GM23338 (cell line): ENCODE results near the gene POFUT2. TPM values are rescaled to one million over a fixed set of nuclear protein-coding genes. Genes with fewer than 3 reads are reported as not detected.

ENCODE experiments used
- ATAC-seq: fragments of 200-7000 bp; cut with Tn5 transposase; 3 replicates; pipeline ENCODE4 v1.9.1; 2020
- DNase-seq: peaks from one replicate; pipeline ENCODE4 v3.0.0-alpha.2; 2015; ENCODE audit warnings: low spot score
- H2AFZ ChIP-seq: fragments of 200-600 bp; sonication (generic); 2 replicates; pipeline ENCODE4 v1.8.0; 2016; ENCODE audit warnings: antibody characterized with exemption, mild to moderate bottlenecking, moderate library complexity
- H3F3A ChIP-seq: fragments of 200-600 bp; sonication (generic); replicated peaks from 2 replicates; pipeline ENCODE4 v1.8.0; 2017; ENCODE audit warnings: antibody characterized with exemption, mixed run types, low read depth
- H3K27ac ChIP-seq: fragments of 200-600 bp; sonication (generic); 2 replicates; pipeline ENCODE4 v1.6.1; 2016; ENCODE audit warnings: low read depth
- H3K27me3 ChIP-seq: fragments of 200-600 bp; sonication (generic); 2 replicates; pipeline ENCODE4 v1.8.0; 2016; ENCODE audit warnings: mild to moderate bottlenecking, mixed run types, moderate library complexity; ENCODE audit not compliant: insufficient read depth
- H3K36me3 ChIP-seq: fragments of 200-600 bp; sonication (generic); 2 replicates; pipeline ENCODE4 v1.8.0; 2016; ENCODE audit warnings: mild to moderate bottlenecking; ENCODE audit not compliant: insufficient read depth
- H3K4me1 ChIP-seq: fragments of 200-600 bp; sonication (generic); 2 replicates; pipeline ENCODE4 v1.8.0; 2016; ENCODE audit warnings: mild to moderate bottlenecking, moderate library complexity; ENCODE audit not compliant: insufficient read depth
- H3K4me2 ChIP-seq: fragments of 200-600 bp; sonication (generic); 2 replicates; pipeline ENCODE4 v1.7.1; 2017; ENCODE audit warnings: mixed run types
- H3K4me3 ChIP-seq: fragments of 200-600 bp; sonication (generic); 2 replicates; pipeline ENCODE4 v1.6.1; 2016; ENCODE audit warnings: mixed run types
- H3K79me2 ChIP-seq: fragments of 200-600 bp; sonication (generic); replicated peaks from 2 replicates; pipeline ENCODE4 v1.8.0; 2017; ENCODE audit warnings: mild to moderate bottlenecking; ENCODE audit not compliant: insufficient read depth
- H3K9me2 ChIP-seq: fragments of 200-600 bp; sonication (generic); 2 replicates; pipeline ENCODE4 v1.8.0; 2017; ENCODE audit not compliant: insufficient read depth
- H4K20me1 ChIP-seq: fragments of 200-600 bp; sonication (generic); replicated peaks from 2 replicates; pipeline ENCODE4 v1.8.0; 2017; ENCODE audit warnings: mild to moderate bottlenecking; ENCODE audit not compliant: insufficient read depth
- H3K27ac Mint-ChIP-seq: 2 replicates; pipeline ENCODE4 v1.8.0; 2020; ENCODE audit warnings: inconsistent platforms, mild to moderate bottlenecking, moderate library complexity, mixed read lengths
- H3K27me3 Mint-ChIP-seq: 3 replicates; pipeline ENCODE4 v1.8.0; 2022; ENCODE audit warnings: low read depth, mild to moderate bottlenecking, moderate library complexity, mixed read lengths, inconsistent platforms; ENCODE audit not compliant: insufficient read depth, poor library complexity
- H3K36me3 Mint-ChIP-seq: 3 replicates; pipeline ENCODE4 v1.8.0; 2021; ENCODE audit warnings: low read depth, mild to moderate bottlenecking, inconsistent platforms, moderate library complexity, mixed read lengths
- H3K4me1 Mint-ChIP-seq: 3 replicates; pipeline ENCODE4 v1.8.0; 2020; ENCODE audit warnings: mild to moderate bottlenecking, inconsistent platforms, mixed read lengths
- H3K4me3 Mint-ChIP-seq: 3 replicates; pipeline ENCODE4 v1.8.0; 2021; ENCODE audit warnings: moderate library complexity, mild to moderate bottlenecking, inconsistent platforms, mixed read lengths
- H3K9me3 Mint-ChIP-seq: 3 replicates; pipeline ENCODE4 v1.8.0; 2020; ENCODE audit warnings: moderate library complexity, mild to moderate bottlenecking, inconsistent platforms, mixed read lengths
- CTCF ChIP-seq, 2 experiments: fragments of 200-600 bp in 1 of 2; sonication (generic) in 1 of 2; conservative IDR thresholded peaks; 2 replicates each; pipeline versions ENCODE4 v1.5.1 to v1.6.1; 2016 to 2017; ENCODE audit warnings: antibody characterized with exemption in 2 of 2, low read depth in 2 of 2, mild to moderate bottlenecking in 2 of 2, moderate library complexity in 1 of 2
- EZH2 ChIP-seq: fragments of 200-600 bp; sonication (generic); IDR thresholded peaks from one replicate; pipeline ENCODE4 v1.8.0; 2017; ENCODE audit warnings: antibody characterized with exemption, mild to moderate bottlenecking, low read depth; ENCODE audit not compliant: unreplicated experiment
- EZH2phosphoT487 ChIP-seq: fragments of 200-600 bp; sonication (generic); IDR thresholded peaks from one replicate; pipeline ENCODE4 v1.8.1; 2018; ENCODE audit warnings: antibody characterized with exemption; ENCODE audit not compliant: unreplicated experiment
- JUNB ChIP-seq: IDR thresholded peaks from one replicate; pipeline ENCODE4 v1.6.1; 2016; ENCODE audit warnings: antibody characterized with exemption; ENCODE audit not compliant: unreplicated experiment
- POLR2AphosphoS5 ChIP-seq: IDR thresholded peaks from 2 replicates; pipeline ENCODE4 v1.6.1; 2016; ENCODE audit warnings: antibody characterized with exemption, low read depth
- STAT1 ChIP-seq: IDR thresholded peaks from one replicate; pipeline ENCODE4 v1.6.1; 2016; ENCODE audit warnings: antibody characterized with exemption; ENCODE audit not compliant: unreplicated experiment
- ZNF331 ChIP-seq: fragments of 250-450 bp; sonication (Bioruptor Pico); IDR thresholded peaks from 2 replicates; pipeline ENCODE4 v1.5.0; 2020; ENCODE audit warnings: low read depth, mild to moderate bottlenecking, moderate library complexity
- ZNF462 ChIP-seq: fragments of 250-450 bp; sonication (Bioruptor Pico); IDR thresholded peaks from 2 replicates; pipeline ENCODE4 v1.5.0; 2020; ENCODE audit warnings: mild to moderate bottlenecking, moderate library complexity
- polyA plus RNA-seq: library from polyadenylated mRNA; unstranded; fragments of >200 nt; fragmentation: Nextera tagmentation; extraction: Ambion mirVana; gene quantifications from 2 replicates; pipeline ENCODE4 v1.2.1, GENCODE V29; 2016
- total RNA-seq: library from RNA; depleted of rRNA; stranded (reverse); fragments of >200 nt; shearing (Covaris generic); gene quantifications from 2 replicates; pipeline ENCODE4 v1.2.3, GENCODE V29; 2014

The POFUT2 gene
- total and polyA plus RNA-seq, 2 experiments from 2014 or later = 12.1 to 34.5 TPM

GRCh38 chr21:45236481-45236880 lies 51.2 kb downstream of the POFUT2 start:
- H3K4me3 Mint-ChIP-seq = no peak overlapping the region
- H3K79me2 ChIP-seq = no peaks in the 10 kb centered on the region
- no peak overlapping the region for H3K4me2 ChIP-seq
- H3K27me3 Mint-ChIP-seq = peaks cover 2% of the 10 kb centered on the region
- no peaks in the 10 kb centered on the region for H3K4me1 Mint-ChIP-seq
- no peak overlapping the region for H3K27ac ChIP-seq
- no peaks in the 10 kb centered on the region for H3F3A ChIP-seq
- no peaks in the 10 kb centered on the region for H3K9me2 ChIP-seq
- H3K4me3 ChIP-seq = no peak overlapping the region
- H3K36me3 Mint-ChIP-seq = no peaks in the 10 kb centered on the region
- no peaks in the 10 kb centered on the region for H3K36me3 ChIP-seq
- H3K27ac Mint-ChIP-seq = no peak overlapping the region
- H4K20me1 ChIP-seq = no peaks in the 10 kb centered on the region
- H3K4me1 ChIP-seq = no peaks in the 10 kb centered on the region
- H3K27me3 ChIP-seq = no peaks in the 10 kb centered on the region
- DNase-seq (no peak), ATAC-seq (peak; percentile 43; the same call in 2 of the 3 replicates)
- H2AFZ ChIP-seq = no peak overlapping the region
- TF ChIP-seq CTCF (conservative IDR thresholded peaks at IDR 0.05; ENCODE audit: low read depth in 2 of 2) (peak in 1 of 2 experiments; percentile 25; a peak in 1 of 4 replicates), JUNB (no peak), ZNF462 (CRISPR knock-in tag) (no peak), POLR2AphosphoS5 (no peak), EZH2 (no peak), EZH2phosphoT487 (no peak), STAT1 (no peak), ZNF331 (CRISPR knock-in tag) (no peak)
- peaks cover 5% of the 10 kb centered on the region; the same call in 1 of the 3 replicates for H3K9me3 Mint-ChIP-seq
